Measurements from ENCODE around the gene PUSL1.

Gene PUSL1

GRCh38 chr1:1291023-1291528, 17.3 kb upstream of the PUSL1 start:
- Histone ChIP-seq H3K4me3 (ENCODE audit: control insufficient read depth in 1 of 7, extremely low read depth in 1 of 7, insufficient read depth in 4 of 7, low read depth in 2 of 7, low read length in 6 of 7) (no peak overlapping the region), H3K27me3 (replicated peaks in 2 of 5; ENCODE audit: control insufficient read depth in 4 of 5, insufficient read depth in 5 of 5, low read length in 4 of 5) (no peaks in the 10 kb centered on the region), H3K4me1 (ENCODE audit: control extremely low read depth in 1 of 4, control insufficient read depth in 4 of 4, insufficient read depth in 4 of 4, low read length in 3 of 4) (peaks cover 0 to 3% (median 0%) of the 10 kb centered on the region in 4 experiments), H3K36me3 (ENCODE audit: control insufficient read depth in 4 of 4, insufficient read depth in 4 of 4, low read length in 3 of 4) (peaks cover 0 to 20% (median 3%) of the 10 kb centered on the region in 4 experiments), H3K27ac (ENCODE audit: insufficient read depth in 1 of 2, low read depth in 1 of 2, low read length in 2 of 2, poor library complexity in 1 of 2, severe bottlenecking in 2 of 2) (no peak overlapping the region), H3K9me3 (ENCODE audit: control extremely low read depth in 1 of 5, control insufficient read depth in 4 of 5, insufficient read depth in 2 of 5, low read depth in 1 of 5, low read length in 4 of 5) (no peaks in the 10 kb centered on the region)
- ChIA-PET POLR2A (no interaction called here), CTCF (interaction anchor here (0.9 to 2.9 kb wide), 12 partner anchors 7 to 259 kb away, joined by 3 to 16 read pairs (median 4); partner anchors contain the start of gene UBE2J2)
- 87% methylated on average over 25 of the region's 28 CpGs for WGBS (ENCODE audit: insufficient coverage)
- DNase-seq = no peak

- 73% methylated on average over 39 of the region's 45 CpGs for WGBS (ENCODE audit: insufficient coverage)
- Histone ChIP-seq H3K27ac (ENCODE audit: insufficient read depth in 1 of 2, low read depth in 1 of 2, low read length in 2 of 2, poor library complexity in 1 of 2, severe bottlenecking in 2 of 2) (no peak overlapping the region), H3K4me3 (ENCODE audit: control insufficient read depth in 1 of 7, extremely low read depth in 1 of 7, insufficient read depth in 4 of 7, low read depth in 2 of 7, low read length in 6 of 7) (no peak overlapping the region), H3K27me3 (replicated peaks in 2 of 5; ENCODE audit: control insufficient read depth in 4 of 5, insufficient read depth in 5 of 5, low read length in 4 of 5) (no peaks in the 10 kb centered on the region), H3K36me3 (ENCODE audit: control insufficient read depth in 4 of 4, insufficient read depth in 4 of 4, low read length in 3 of 4) (peaks cover 0 to 24% (median 7%) of the 10 kb centered on the region in 4 experiments), H3K9me3 (ENCODE audit: control extremely low read depth in 1 of 5, control insufficient read depth in 4 of 5, insufficient read depth in 2 of 5, low read depth in 1 of 5, low read length in 4 of 5) (no peaks in the 10 kb centered on the region), H3K4me1 (ENCODE audit: control extremely low read depth in 1 of 4, control insufficient read depth in 4 of 4, insufficient read depth in 4 of 4, low read length in 3 of 4) (peaks cover 0 to 3% (median 0%) of the 10 kb centered on the region in 4 experiments)
- DNase-seq = peak; percentile 42 to 78 (median 70)
- ChIA-PET CTCF (interaction anchor here (0.8 to 2.9 kb wide), 12 partner anchors 8 to 307 kb away, joined by 3 to 16 read pairs (median 4); partner anchors contain the start of gene UBE2J2), POLR2A (no interaction called here)
Observed at GRCh38 chr1:1291548-1292441, 16.6 kb upstream of the PUSL1 start.

- ChIA-PET CTCF (interaction anchor here (0.8 to 2.9 kb wide), 12 partner anchors 9 to 308 kb away, joined by 3 to 16 read pairs (median 4); partner anchors contain the start of gene UBE2J2), POLR2A (no interaction called here)
- Histone ChIP-seq H3K27me3 (replicated peaks in 2 of 5; ENCODE audit: control insufficient read depth in 4 of 5, insufficient read depth in 5 of 5, low read length in 4 of 5) (no peaks in the 10 kb centered on the region), H3K36me3 (ENCODE audit: control insufficient read depth in 4 of 4, insufficient read depth in 4 of 4, low read length in 3 of 4) (peaks cover 0 to 26% (median 7%) of the 10 kb centered on the region in 4 experiments), H3K9me3 (ENCODE audit: control extremely low read depth in 1 of 5, control insufficient read depth in 4 of 5, insufficient read depth in 2 of 5, low read depth in 1 of 5, low read length in 4 of 5) (no peaks in the 10 kb centered on the region), H3K27ac (ENCODE audit: insufficient read depth in 1 of 2, low read depth in 1 of 2, low read length in 2 of 2, poor library complexity in 1 of 2, severe bottlenecking in 2 of 2) (no peak overlapping the region), H3K4me1 (ENCODE audit: control extremely low read depth in 1 of 4, control insufficient read depth in 4 of 4, insufficient read depth in 4 of 4, low read length in 3 of 4) (peaks cover 0 to 3% (median 0%) of the 10 kb centered on the region in 4 experiments), H3K4me3 (ENCODE audit: control insufficient read depth in 1 of 7, extremely low read depth in 1 of 7, insufficient read depth in 4 of 7, low read depth in 2 of 7, low read length in 6 of 7) (no peak overlapping the region)
- no peak for DNase-seq
- WGBS (ENCODE audit: insufficient coverage) = 96% methylated on average over 9 of the region's 9 CpGs
Observed at GRCh38 chr1:1292442-1292779, 16.0 kb upstream of the PUSL1 start.

- H3K27me3 ChIP-seq (replicated peaks in 2 of 5; ENCODE audit: control insufficient read depth in 4 of 5, insufficient read depth in 5 of 5, low read length in 4 of 5) = no peaks in the 10 kb centered on the region
- H3K4me3 ChIP-seq (ENCODE audit: control insufficient read depth in 1 of 7, extremely low read depth in 1 of 7, insufficient read depth in 4 of 7, low read depth in 2 of 7, low read length in 6 of 7) = no peak overlapping the region
- ChIA-PET POLR2A (no interaction called here), CTCF (interaction anchor here (1.0 to 2.2 kb wide), 4 partner anchors 10 to 261 kb away, joined by 3 to 5 read pairs (median 4); no protein-coding TSS in a partner anchor)
- H3K9me3 ChIP-seq (ENCODE audit: control extremely low read depth in 1 of 5, control insufficient read depth in 4 of 5, insufficient read depth in 2 of 5, low read depth in 1 of 5, low read length in 4 of 5) = no peaks in the 10 kb centered on the region
- 98% methylated on average over 17 of the region's 18 CpGs for WGBS (ENCODE audit: insufficient coverage)
- DNase-seq = no peak
- peaks cover 0 to 28% (median 7%) of the 10 kb centered on the region in 4 experiments for H3K36me3 ChIP-seq (ENCODE audit: control insufficient read depth in 4 of 4, insufficient read depth in 4 of 4, low read length in 3 of 4)
- peaks cover 0 to 3% (median 0%) of the 10 kb centered on the region in 4 experiments for H3K4me1 ChIP-seq (ENCODE audit: control extremely low read depth in 1 of 4, control insufficient read depth in 4 of 4, insufficient read depth in 4 of 4, low read length in 3 of 4)
- H3K27ac ChIP-seq (ENCODE audit: insufficient read depth in 1 of 2, low read depth in 1 of 2, low read length in 2 of 2, poor library complexity in 1 of 2, severe bottlenecking in 2 of 2) = no peak overlapping the region
Observed at GRCh38 chr1:1292851-1293250, 15.5 kb upstream of the PUSL1 start.

- 95% methylated on average over 83 of the region's 94 CpGs for WGBS (ENCODE audit: insufficient coverage)
- ChIA-PET POLR2A (no interaction called here), CTCF (no interaction called here)
- H3K4me3 ChIP-seq (ENCODE audit: control insufficient read depth in 1 of 7, extremely low read depth in 1 of 7, insufficient read depth in 4 of 7, low read depth in 2 of 7, low read length in 6 of 7) = no peak overlapping the region
- H3K9me3 ChIP-seq (ENCODE audit: control extremely low read depth in 1 of 5, control insufficient read depth in 4 of 5, insufficient read depth in 2 of 5, low read depth in 1 of 5, low read length in 4 of 5) = no peaks in the 10 kb centered on the region
- DNase-seq = no peak
- H3K27ac ChIP-seq (ENCODE audit: insufficient read depth in 1 of 2, low read depth in 1 of 2, low read length in 2 of 2, poor library complexity in 1 of 2, severe bottlenecking in 2 of 2) = no peak overlapping the region
- no peaks in the 10 kb centered on the region for H3K27me3 ChIP-seq (replicated peaks in 2 of 5; ENCODE audit: control insufficient read depth in 4 of 5, insufficient read depth in 5 of 5, low read length in 4 of 5)
- H3K36me3 ChIP-seq (ENCODE audit: control insufficient read depth in 4 of 4, insufficient read depth in 4 of 4, low read length in 3 of 4) = peaks cover 0 to 29% (median 7%) of the 10 kb centered on the region in 4 experiments
- H3K4me1 ChIP-seq (ENCODE audit: control extremely low read depth in 1 of 4, control insufficient read depth in 4 of 4, insufficient read depth in 4 of 4, low read length in 3 of 4) = peaks cover 0 to 3% (median 0%) of the 10 kb centered on the region in 4 experiments
Observed at GRCh38 chr1:1293263-1294249, 14.8 kb upstream of the PUSL1 start.

- Histone ChIP-seq H3K4me3 (ENCODE audit: control insufficient read depth in 1 of 7, extremely low read depth in 1 of 7, insufficient read depth in 4 of 7, low read depth in 2 of 7, low read length in 6 of 7) (no peak overlapping the region), H3K27me3 (replicated peaks in 2 of 5; ENCODE audit: control insufficient read depth in 4 of 5, insufficient read depth in 5 of 5, low read length in 4 of 5) (no peaks in the 10 kb centered on the region), H3K36me3 (ENCODE audit: control insufficient read depth in 4 of 4, insufficient read depth in 4 of 4, low read length in 3 of 4) (peaks cover 0 to 29% (median 8%) of the 10 kb centered on the region in 4 experiments), H3K9me3 (ENCODE audit: control extremely low read depth in 1 of 5, control insufficient read depth in 4 of 5, insufficient read depth in 2 of 5, low read depth in 1 of 5, low read length in 4 of 5) (no peaks in the 10 kb centered on the region), H3K27ac (ENCODE audit: insufficient read depth in 1 of 2, low read depth in 1 of 2, low read length in 2 of 2, poor library complexity in 1 of 2, severe bottlenecking in 2 of 2) (no peak overlapping the region), H3K4me1 (ENCODE audit: control extremely low read depth in 1 of 4, control insufficient read depth in 4 of 4, insufficient read depth in 4 of 4, low read length in 3 of 4) (peaks cover 0 to 3% (median 0%) of the 10 kb centered on the region in 4 experiments)
- POLR2A ChIA-PET = no interaction called here
- no peak for DNase-seq
- CTCF ChIA-PET = interaction anchor here (0.5 to 1.7 kb wide), 2 partner anchors 54 to 122 kb away, joined by 3 to 4 read pairs; no protein-coding TSS in a partner anchor
- 96% methylated on average over 34 of the region's 58 CpGs for WGBS (ENCODE audit: insufficient coverage)
Observed at GRCh38 chr1:1294250-1294890, 14.0 kb upstream of the PUSL1 start.

Data from common myeloid progenitor, CD34-positive (primary cell).